Brain microvascular endothelial cell (primary cell): ENCODE results near the gene MKX.

ENCODE experiments used
- DNase-seq: peaks from one replicate; pipeline ENCODE4 v3.0.0-alpha.2; 2020
- H3K27ac ChIP-seq: fragments of 250-450 bp; sonication (Bioruptor Pico); 2 replicates; pipeline ENCODE4 v1.5.1; 2020; ENCODE audit warnings: mild to moderate bottlenecking, moderate library complexity
- H3K27me3 ChIP-seq: fragments of 250-450 bp; sonication (Bioruptor Pico); replicated peaks from 2 replicates; pipeline ENCODE4 v1.5.1; 2020; ENCODE audit warnings: mild to moderate bottlenecking
- H3K36me3 ChIP-seq: fragments of 250-450 bp; sonication (Bioruptor Pico); replicated peaks from 2 replicates; pipeline ENCODE4 v1.5.1; 2020; ENCODE audit warnings: mild to moderate bottlenecking
- H3K4me3 ChIP-seq: 2 replicates; pipeline ENCODE4 v1.5.1; 2011; ENCODE audit warnings: low read depth, mild to moderate bottlenecking, control low read depth, low read length, moderate library complexity
- in situ Hi-C: cut with HindIII; loops from 2 replicates; pipeline ENCODE4 v1.10.0; 2017; ENCODE audit warnings: low sequenced_read_pairs, low pct_ligation_motif_present
- TF ChIP-seq, protein P1 (sequence below): IDR thresholded peaks from 2 replicates; pipeline ENCODE4 v1.5.1; 2011; ENCODE audit warnings: low read depth, mild to moderate bottlenecking, moderate library complexity, low read length, control low read depth, inconsistent platforms; ENCODE audit errors: missing control alignments

Gene MKX

DNA sequence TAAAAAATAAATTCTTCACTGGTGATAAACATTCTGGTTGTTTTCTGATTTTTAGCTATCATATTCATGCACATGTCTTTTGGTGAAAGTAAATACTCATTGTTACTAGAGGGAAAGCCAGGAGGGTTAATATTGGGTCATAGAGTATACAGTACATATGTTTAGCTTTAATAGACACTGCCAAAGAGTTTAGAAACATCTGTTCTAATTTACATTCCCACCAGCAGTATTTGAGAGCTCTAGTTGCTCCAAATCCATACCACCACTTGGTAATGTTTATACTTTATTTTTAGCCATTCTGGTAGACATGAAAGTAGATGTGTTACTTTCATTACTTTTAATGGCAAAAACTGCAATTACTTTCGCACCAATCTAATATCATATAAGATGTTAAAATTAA is 108.8 kb downstream of the MKX start:
- Histone ChIP-seq H3K27me3 (no peaks in the 10 kb centered on the region), H3K4me3 (no peak overlapping the region), H3K36me3 (no peaks in the 10 kb centered on the region), H3K27ac (no peak overlapping the region)
- no peak for DNase-seq
- in situ Hi-C loops = no loop called here
- TF ChIP-seq, protein P1, sequence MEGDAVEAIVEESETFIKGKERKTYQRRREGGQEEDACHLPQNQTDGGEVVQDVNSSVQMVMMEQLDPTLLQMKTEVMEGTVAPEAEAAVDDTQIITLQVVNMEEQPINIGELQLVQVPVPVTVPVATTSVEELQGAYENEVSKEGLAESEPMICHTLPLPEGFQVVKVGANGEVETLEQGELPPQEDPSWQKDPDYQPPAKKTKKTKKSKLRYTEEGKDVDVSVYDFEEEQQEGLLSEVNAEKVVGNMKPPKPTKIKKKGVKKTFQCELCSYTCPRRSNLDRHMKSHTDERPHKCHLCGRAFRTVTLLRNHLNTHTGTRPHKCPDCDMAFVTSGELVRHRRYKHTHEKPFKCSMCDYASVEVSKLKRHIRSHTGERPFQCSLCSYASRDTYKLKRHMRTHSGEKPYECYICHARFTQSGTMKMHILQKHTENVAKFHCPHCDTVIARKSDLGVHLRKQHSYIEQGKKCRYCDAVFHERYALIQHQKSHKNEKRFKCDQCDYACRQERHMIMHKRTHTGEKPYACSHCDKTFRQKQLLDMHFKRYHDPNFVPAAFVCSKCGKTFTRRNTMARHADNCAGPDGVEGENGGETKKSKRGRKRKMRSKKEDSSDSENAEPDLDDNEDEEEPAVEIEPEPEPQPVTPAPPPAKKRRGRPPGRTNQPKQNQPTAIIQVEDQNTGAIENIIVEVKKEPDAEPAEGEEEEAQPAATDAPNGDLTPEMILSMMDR = no peak

DNA sequence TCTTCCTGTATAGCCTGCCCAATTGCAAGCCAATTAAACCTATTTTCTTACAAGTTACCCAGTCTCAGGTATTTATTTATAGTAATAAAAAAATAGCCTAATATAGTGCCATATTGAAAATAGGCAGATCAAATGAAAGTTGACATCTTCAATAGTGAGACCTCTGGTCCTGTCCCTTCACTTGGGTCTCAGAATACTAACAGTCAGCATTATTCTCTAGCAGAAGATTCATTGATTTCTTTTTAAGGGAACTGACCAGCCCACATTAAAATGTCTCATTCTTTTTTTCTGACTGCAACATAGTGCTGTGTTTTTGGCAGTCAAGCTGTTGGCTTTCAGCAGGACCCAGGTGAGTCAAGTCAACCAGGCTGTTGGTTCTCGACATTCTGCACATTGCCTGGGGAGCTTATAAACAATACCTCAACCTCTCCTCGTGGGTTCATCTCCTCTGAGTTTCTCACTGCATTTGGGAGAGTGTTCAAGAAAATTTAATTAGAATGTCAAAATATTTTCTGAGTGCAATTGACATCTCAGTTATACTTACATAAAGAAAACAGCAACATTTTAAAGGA is 109.8 kb downstream of the MKX start:
- no peaks in the 10 kb centered on the region for H3K27me3 ChIP-seq
- no peak overlapping the region for H3K4me3 ChIP-seq
- TF ChIP-seq, protein P1 = no peak
- in situ Hi-C loops = no loop called here
- H3K27ac ChIP-seq = no peak overlapping the region
- no peaks in the 10 kb centered on the region for H3K36me3 ChIP-seq
- DNase-seq = no peak

DNA sequence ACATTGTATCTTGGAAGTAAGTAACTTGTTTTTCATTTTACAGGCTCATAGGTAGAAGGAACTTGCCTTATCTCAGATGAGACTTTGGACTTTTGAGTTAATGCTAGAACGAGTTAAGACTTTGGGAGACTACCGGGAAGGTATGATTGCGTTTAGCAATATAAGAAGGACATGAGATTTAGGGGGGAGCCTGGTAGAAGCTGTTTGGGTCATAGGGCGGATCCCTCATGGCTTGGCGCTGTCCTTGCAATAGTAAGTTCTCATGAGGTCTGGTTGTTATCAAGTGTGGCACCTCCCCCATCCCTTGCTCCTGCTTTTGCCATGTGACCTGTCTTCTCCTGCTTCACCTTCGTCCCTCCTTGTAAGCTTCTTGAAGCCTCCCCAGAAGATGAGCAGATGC is 110.3 kb downstream of the MKX start:
- H3K36me3 ChIP-seq = no peaks in the 10 kb centered on the region
- no peak for DNase-seq
- TF ChIP-seq, protein P1 = no peak
- no peaks in the 10 kb centered on the region for H3K27me3 ChIP-seq
- in situ Hi-C loops = no loop called here
- no peak overlapping the region for H3K27ac ChIP-seq
- H3K4me3 ChIP-seq = no peak overlapping the region

DNA sequence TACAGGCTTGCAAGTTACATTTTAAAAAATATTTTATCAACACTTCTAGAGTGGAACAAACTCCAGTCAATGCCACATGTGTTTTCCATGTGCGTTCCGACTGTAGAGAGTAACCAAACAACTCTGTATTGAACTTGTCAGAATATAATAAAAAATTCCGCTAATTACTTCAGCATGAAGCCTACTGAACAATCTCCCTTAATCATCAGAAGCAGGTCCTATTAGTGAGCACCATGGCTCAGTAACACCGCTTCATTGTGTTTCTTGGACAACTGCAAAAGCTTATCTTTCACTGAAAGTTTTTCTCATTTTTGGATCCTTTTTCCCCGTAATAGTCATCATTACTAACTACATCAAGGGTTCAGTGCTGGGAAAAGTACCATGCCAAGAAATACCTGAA is 117.0 kb downstream of the MKX start:
- Histone ChIP-seq H3K27me3 (no peaks in the 10 kb centered on the region), H3K36me3 (no peaks in the 10 kb centered on the region), H3K4me3 (no peak overlapping the region), H3K27ac (no peak overlapping the region)
- DNase-seq = no peak
- in situ Hi-C loops = no loop called here
- TF ChIP-seq, protein P1 = no peak

DNA sequence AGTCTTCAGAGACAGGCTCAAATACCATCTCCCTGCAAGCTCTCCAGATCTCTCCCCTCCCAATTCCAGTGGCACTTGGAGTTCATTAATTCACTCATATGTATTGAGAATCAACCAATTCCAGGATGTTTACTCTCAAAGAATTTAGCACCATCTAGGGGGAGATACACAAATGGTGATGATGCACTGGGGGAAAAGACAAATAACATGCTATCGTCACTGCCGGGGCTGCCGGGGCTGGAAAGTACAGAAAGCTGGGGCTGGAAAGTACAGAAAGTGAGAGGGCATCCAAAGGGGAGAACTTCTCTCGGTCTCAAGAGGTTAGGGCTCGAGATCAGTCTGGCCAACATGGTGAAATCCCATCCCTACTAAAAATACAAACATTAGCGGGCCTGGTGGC is 118.7 kb downstream of the MKX start:
- H3K27ac ChIP-seq = no peak overlapping the region
- no peaks in the 10 kb centered on the region for H3K27me3 ChIP-seq
- TF ChIP-seq, protein P1 = no peak
- in situ Hi-C loops = no loop called here
- no peak overlapping the region for H3K4me3 ChIP-seq
- no peak for DNase-seq
- H3K36me3 ChIP-seq = no peaks in the 10 kb centered on the region
